HG03575 (cell line): ENCODE measurements around the gene RXFP4.
"Not testable (repeated sequence)": the region's sequence is repeated elsewhere in the genome, so short reads cannot be mapped to it uniquely, and the experiment has no call there.

ENCODE experiments used
- ATAC-seq: cut with Tn5 transposase; IDR thresholded peaks from one replicate; pipeline ENCODE4 v1.9.1; 2021; ENCODE audit not compliant: unreplicated experiment, insufficient number of reproducible peaks, low FRiP score; ENCODE audit errors: extremely low read depth

Gene RXFP4

DNA sequence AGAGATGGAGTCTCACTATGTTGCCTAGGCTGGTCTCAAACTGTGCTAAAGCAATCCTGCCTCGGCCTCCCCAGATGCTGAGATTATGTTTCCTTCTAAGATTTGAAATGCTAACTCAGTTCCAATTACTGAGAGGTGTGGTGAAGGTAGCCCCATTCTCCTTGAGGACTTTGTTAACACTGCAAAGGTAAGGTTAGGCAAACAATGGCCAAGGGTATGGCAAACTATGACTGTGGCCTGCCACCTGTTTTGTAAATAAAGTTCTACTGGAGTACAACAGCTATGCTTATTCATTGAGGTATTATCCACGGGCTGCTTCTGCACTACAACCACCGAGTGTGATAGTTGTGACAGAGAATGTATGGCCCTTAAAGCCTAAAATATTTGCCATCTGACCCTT lies 20.7 kb upstream of the RXFP4 start:
- ATAC-seq = no peak

- ATAC-seq = no peak
These were observed 15.9 kb upstream of the RXFP4 start for GRCh38 chr1:155925506-155925905.

DNA sequence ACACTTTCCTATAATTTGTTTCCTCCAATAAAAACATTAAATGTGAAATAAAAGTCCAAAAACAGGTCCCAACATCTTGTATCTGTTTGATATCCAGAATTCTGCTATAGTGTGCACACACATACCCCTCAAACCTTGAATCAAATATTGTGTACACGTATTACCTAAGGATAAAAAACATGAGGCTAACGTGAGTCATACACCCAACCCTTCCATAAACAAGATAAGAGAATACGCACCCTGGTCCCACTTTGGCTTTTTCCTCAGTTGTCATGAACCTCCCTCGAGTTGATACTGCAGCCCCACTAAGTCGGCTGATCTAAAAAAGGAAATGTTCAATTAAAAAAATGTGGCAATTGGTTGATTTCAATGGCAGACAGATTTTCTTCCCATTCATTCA lies 12.4 kb upstream of the RXFP4 start:
- ATAC-seq = no peak

DNA sequence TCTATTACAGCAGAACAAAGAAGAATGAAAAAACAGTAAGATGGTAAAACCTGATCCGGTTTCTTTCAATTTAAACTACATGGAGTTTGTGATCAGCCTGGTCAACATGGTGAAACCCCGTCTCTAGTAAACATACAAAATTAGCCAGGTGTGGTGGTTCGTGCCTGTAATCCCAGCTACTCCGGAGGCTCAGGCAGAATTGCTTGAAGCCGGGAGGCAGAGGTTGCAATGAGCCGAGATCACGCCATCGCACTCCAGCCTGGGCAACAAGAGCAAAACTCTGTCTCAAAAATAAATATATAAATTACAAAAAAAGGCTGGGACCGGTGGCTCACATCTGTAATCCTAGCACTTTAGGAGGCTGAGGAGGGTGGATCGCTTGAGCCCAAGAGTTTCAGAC lies 10.7 kb upstream of the RXFP4 start:
- not testable (repeated sequence) for ATAC-seq

- no peak for ATAC-seq
These were observed 10.0 kb upstream of the RXFP4 start for GRCh38 chr1:155931332-155932038.

- ATAC-seq = no peak
These were observed 9.4 kb upstream of the RXFP4 start for GRCh38 chr1:155932081-155932480.

DNA sequence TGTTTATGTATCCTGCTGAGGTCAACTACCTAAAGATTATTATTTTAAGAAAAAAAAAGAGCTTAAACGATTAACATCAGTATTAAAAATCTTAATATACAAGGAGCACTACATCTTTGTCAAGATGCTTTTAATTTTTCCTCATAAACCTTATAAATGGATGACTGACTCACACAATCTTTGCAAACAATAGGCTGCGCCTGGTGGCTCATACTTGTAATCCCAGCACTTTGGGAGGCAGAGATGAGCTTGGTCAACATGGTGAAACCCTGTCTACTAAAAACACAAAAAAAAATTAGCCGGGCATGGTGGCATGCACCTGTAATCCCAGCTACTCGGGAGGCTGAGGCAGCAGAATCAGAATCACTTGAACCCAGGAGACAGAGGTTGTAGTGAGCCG lies 9.0 kb upstream of the RXFP4 start:
- ATAC-seq = no peak

GRCh38 chr1:155933591-155934096 lies 7.8 kb upstream of the RXFP4 start:
- no peak for ATAC-seq

DNA sequence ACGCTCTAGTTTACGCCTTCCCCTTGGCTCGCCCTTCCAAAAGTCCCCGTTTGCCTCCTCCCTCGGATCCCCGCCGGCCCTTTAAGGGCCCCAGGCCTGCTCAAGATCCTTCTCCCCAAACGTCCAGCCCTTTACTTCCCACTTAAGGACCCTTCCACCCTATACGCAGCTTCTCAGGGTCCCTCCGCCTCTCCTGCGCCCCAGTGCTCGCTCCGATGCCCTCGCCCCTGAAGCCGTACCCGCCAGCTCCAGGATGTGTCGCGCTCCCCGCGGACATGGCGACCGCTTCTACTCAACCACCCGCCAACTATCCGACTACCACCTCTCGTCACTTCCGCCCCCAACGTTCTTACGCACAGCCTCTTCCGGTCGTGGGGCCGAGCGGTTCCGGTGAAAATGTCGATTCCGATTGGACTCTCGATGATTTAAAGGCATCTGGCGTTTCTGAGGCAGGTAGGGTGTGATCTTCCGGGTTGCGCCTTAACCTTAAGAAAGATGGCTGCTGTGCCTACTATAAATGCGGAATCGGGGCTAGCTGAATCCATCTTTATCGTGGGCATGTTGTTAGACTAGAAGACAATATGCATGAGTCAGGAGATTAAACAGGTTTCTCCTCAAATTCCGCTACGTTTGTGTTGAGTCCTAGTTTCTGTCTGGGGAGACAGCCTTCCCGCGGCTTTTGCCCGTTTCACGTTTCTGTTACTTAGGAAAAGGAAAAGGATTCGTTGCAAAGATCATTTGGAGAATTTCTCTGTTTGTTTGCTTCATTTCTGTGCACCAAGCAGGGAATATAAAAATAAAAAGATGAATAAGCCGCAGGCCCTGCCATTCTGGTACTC lies 7.1 kb upstream of the RXFP4 start, which contains the start of gene KHDC4:
KHDC4 (minus strand) TSS at position 317 of the 839 bp plus-strand sequence; CDS start at position 277, 40 bp downstream.
- peak; percentile 45 for ATAC-seq

DNA sequence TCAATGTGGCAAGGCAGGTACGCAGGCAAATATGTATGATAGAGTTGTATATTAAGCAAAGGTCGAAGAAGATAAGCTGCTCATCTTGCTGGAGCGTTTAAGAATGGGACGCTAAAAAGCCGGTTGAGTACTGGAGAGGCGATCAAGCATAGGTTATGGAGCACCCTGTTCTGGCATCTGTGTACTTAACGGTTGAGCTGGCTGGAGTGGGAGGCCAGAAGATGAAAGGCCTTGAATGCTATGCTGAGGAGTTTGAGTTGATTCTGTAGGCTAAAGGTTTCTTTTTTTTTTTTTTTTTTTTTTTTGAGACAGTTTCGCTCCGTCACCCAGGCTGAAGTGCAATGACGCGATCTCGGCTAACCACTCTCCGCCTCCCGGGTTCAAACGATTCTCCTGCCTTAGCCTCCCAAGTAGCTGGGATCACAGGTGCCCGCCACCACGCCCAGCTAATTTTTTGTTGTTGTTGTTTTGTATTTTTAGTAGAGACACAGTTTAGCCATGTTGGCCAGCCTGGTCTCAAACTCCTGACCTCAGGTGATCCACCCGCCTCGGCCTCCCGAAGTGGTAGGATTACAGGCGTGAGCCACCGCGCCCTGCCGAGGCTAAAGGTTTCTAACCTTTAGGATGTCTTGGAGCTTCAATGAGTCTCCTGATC lies 6.4 kb upstream of the RXFP4 start:
- ATAC-seq = no peak

GRCh38 chr1:155938220-155938627 lies 3.2 kb upstream of the RXFP4 start:
- no peak for ATAC-seq

- ATAC-seq = no peak
These were observed 901 bp upstream of the RXFP4 start for GRCh38 chr1:155940482-155940992.

DNA sequence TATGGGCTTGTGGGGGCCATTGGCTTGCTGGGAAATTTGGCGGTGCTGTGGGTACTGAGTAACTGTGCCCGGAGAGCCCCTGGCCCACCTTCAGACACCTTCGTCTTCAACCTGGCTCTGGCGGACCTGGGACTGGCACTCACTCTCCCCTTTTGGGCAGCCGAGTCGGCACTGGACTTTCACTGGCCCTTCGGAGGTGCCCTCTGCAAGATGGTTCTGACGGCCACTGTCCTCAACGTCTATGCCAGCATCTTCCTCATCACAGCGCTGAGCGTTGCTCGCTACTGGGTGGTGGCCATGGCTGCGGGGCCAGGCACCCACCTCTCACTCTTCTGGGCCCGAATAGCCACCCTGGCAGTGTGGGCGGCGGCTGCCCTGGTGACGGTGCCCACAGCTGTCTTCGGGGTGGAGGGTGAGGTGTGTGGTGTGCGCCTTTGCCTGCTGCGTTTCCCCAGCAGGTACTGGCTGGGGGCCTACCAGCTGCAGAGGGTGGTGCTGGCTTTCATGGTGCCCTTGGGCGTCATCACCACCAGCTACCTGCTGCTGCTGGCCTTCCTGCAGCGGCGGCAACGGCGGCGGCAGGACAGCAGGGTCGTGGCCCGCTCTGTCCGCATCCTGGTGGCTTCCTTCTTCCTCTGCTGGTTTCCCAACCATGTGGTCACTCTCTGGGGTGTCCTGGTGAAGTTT lies 550 bp downstream of the RXFP4 start:
- no peak for ATAC-seq

- ATAC-seq = no peak
These were observed 1.2 kb downstream of the RXFP4 start for GRCh38 chr1:155942578-155943141.

DNA sequence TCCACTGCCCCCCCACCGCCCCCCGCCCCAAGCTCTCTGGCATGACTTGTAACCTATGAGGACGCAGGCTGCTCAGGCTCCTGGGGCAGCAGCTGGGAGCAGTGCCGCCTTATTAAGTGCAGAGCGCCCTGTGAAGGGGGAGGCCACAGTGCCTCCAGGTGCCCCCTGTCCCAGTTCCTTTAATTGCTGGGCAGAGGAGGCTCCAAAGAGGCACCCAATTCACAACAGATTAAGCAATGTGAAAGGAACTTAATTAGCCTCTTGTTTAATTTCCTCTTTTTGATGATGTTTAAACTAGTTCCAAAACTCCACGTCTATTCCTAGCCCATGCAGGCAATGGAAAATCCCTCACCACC lies 3.0 kb downstream of the RXFP4 start:
- ATAC-seq = no peak

DNA sequence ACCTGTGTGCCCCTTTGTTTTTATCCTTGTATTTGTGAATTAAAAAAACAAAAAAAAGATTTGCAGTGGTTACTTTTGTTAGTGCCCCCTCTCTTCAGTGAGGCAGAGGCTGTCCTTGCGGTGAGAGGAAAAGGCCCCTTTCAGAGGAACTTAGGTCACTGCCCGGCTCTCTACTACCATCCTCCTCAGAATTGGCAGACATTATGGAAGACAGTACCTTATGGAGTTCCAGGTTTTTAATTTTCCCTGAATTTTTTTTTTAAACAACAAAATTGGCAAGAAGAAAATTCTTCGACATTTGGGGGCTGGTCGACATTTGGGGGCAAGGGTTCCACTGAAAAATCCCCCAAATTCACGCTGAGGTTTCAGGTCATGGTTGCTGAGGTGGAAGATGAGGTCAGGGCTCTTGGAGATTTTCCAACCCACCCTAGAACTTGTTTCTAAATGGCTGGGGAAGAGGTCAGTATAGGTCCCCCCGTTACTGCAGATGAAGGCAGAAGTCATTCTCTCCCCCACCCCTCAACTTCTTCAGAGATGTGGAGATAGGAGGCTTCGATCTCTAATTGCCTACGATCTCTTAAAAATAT lies 5.3 kb downstream of the RXFP4 start:
- no peak for ATAC-seq

DNA sequence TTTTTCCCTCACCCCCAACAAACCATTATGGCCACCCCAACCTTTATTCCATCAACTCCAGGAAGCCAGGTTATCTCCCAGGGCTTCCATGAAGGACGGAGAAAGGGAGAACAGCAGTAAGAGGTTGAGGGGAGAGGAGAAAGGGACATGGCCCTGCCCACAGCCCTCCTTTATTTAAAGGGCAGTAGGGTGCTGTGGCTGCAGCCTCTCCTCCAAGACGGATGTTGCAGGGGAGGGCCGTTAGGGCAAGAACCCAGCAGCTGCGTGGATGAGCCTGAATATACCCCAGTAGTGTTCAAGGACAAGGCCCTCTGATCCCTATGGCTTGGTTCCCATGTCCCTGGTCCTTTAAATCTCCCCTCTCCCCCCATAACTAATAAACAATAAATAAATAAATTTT lies 5.9 kb downstream of the RXFP4 start:
- ATAC-seq = no peak

DNA sequence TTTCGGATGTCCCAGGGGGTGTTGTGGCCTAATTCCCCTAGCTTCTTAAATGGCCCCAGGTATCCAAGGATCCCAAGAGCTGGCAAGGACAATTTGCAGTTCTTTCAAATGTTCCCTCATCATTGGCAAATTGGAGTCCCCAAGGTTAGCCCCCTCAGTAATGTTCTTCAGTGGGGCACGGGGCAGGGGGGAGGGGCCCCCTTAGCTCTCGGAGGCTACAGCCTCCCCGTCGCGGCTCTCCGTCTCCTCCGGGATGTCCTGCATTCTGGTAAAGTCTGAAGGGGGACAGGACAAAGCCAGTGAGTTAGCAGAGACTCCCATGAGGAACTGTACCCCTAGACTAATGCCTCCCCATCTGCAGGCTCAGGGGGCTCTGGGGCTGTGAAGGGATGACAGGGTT lies 6.3 kb downstream of the RXFP4 start:
- ATAC-seq = no peak
